ENCODE data around the gene CACNA1S.

DNA sequence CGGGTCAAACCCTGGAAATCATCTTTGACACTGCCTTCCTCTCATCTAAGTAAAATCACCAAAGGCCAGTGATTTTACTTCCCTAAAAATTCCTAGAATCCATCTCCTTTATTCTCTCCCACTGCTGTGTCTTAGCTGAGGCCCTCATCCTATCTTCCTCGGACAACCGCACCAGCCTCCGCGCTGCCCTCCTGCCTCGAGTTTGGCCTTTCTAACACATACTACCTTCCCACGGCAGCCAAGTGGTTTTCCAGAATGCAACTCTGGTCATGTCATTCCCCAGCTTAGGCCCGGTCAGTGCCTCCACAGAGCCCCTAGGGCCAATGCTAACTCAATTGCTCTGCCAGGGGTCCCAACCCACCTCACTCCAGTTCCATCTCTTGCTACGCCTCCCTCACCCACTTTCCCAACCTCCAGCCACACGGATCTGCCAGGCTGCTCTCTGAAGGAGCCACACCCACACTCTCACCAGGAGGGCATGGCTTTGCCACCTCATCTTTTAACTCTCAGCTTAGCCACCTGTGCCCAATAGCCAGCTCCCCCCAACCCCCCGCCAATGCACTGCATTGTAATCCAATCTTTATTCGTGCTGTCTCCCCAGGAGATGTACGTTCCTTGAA lies 35.3 kb upstream of the CACNA1S start:
- TF ChIP-seq, protein P1, sequence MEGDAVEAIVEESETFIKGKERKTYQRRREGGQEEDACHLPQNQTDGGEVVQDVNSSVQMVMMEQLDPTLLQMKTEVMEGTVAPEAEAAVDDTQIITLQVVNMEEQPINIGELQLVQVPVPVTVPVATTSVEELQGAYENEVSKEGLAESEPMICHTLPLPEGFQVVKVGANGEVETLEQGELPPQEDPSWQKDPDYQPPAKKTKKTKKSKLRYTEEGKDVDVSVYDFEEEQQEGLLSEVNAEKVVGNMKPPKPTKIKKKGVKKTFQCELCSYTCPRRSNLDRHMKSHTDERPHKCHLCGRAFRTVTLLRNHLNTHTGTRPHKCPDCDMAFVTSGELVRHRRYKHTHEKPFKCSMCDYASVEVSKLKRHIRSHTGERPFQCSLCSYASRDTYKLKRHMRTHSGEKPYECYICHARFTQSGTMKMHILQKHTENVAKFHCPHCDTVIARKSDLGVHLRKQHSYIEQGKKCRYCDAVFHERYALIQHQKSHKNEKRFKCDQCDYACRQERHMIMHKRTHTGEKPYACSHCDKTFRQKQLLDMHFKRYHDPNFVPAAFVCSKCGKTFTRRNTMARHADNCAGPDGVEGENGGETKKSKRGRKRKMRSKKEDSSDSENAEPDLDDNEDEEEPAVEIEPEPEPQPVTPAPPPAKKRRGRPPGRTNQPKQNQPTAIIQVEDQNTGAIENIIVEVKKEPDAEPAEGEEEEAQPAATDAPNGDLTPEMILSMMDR (IDR thresholded peaks at IDR 0.05) = no peak
- TF ChIP-seq POLR2A (IDR thresholded peaks at IDR 0.05) = no peak

Measured in esophagus squamous epithelium (tissue), 4 donors.